Measurements from ENCODE around the gene TMEFF2.

The TMEFF2 gene

GRCh38 chr2:192194866-192195547, at the start of gene TMEFF2:
TSS of gene TMEFF2 (minus strand) at chr2:192194933. CDS start at chr2:192194524, 409 bp downstream.
- peak; percentile 81 for DNase-seq (ENCODE audit: low spot score)

GRCh38 chr2:192243488-192243887, 48.8 kb upstream of the TMEFF2 start:
- DNase-seq (ENCODE audit: low spot score), result peak; percentile 10

GRCh38 chr2:192236136-192236535, 41.4 kb upstream of the TMEFF2 start:
- no peak for DNase-seq (ENCODE audit: low spot score)

GRCh38 chr2:192230889-192231453, 36.2 kb upstream of the TMEFF2 start:
- DNase-seq (ENCODE audit: low spot score), result no peak

GRCh38 chr2:192228685-192229084, 34.0 kb upstream of the TMEFF2 start:
- DNase-seq (ENCODE audit: low spot score), result no peak

- no peak for DNase-seq (ENCODE audit: low spot score)
Observed at GRCh38 chr2:192218970-192219369, 24.2 kb upstream of the TMEFF2 start.

GRCh38 chr2:192218377-192218776, 23.6 kb upstream of the TMEFF2 start:
- no peak for DNase-seq (ENCODE audit: low spot score)

- no peak for DNase-seq (ENCODE audit: low spot score)
Observed at GRCh38 chr2:192216336-192216735, 21.6 kb upstream of the TMEFF2 start.

- no peak for DNase-seq (ENCODE audit: low spot score)
Observed at GRCh38 chr2:192215096-192215877, 20.6 kb upstream of the TMEFF2 start.

GRCh38 chr2:192208848-192209247, 14.1 kb upstream of the TMEFF2 start:
- DNase-seq (ENCODE audit: low spot score), result no peak

- no peak for DNase-seq (ENCODE audit: low spot score)
Observed at GRCh38 chr2:192206399-192206798, 11.7 kb upstream of the TMEFF2 start.

- no peak for DNase-seq (ENCODE audit: low spot score)
Observed at GRCh38 chr2:192203876-192204275, 9.1 kb upstream of the TMEFF2 start.

GRCh38 chr2:192202373-192202772, 7.6 kb upstream of the TMEFF2 start:
- DNase-seq (ENCODE audit: low spot score), result no peak

- DNase-seq (ENCODE audit: low spot score), result no peak
Observed at GRCh38 chr2:192201116-192201515, 6.4 kb upstream of the TMEFF2 start.

GRCh38 chr2:192197357-192197756, 2.6 kb upstream of the TMEFF2 start:
- no peak for DNase-seq (ENCODE audit: low spot score)

GRCh38 chr2:192196421-192197194, 1.9 kb upstream of the TMEFF2 start:
- no peak for DNase-seq (ENCODE audit: low spot score)

- DNase-seq (ENCODE audit: low spot score), result peak; percentile 44
Observed at GRCh38 chr2:192195548-192196418, 1.1 kb upstream of the TMEFF2 start.

GRCh38 chr2:192194265-192194865, 368 bp downstream of the TMEFF2 start:
- peak; percentile 24 for DNase-seq (ENCODE audit: low spot score)

GRCh38 chr2:192190474-192190873, 4.3 kb downstream of the TMEFF2 start:
- DNase-seq (ENCODE audit: low spot score), result peak; percentile 16

GRCh38 chr2:192186806-192187205, 7.9 kb downstream of the TMEFF2 start:
- DNase-seq (ENCODE audit: low spot score), result no peak

GRCh38 chr2:192184349-192184748, 10.4 kb downstream of the TMEFF2 start:
- DNase-seq (ENCODE audit: low spot score), result no peak

Measured in AG08395 (cell line).